ENCODE results near the gene RTKN. TPM values are rescaled to one million over a fixed set of nuclear protein-coding genes. Genes with fewer than 3 reads are reported as not detected.
A peak's percentile ranks its signal among the peaks of the same experiment; 100 is the strongest.

RTKN gene
- total and polyA plus RNA-seq, 2 of the 13 experiments (the other 11 are each of a cell fraction or from before 2014, with no cell fraction given): 159 to 166 TPM

GRCh38 chr2:74488643-74489481 lies 47.1 kb upstream of the RTKN start (continued):
- TF ChIP-seq TIGD3 (CRISPR knock-in tag; IDR thresholded peaks at IDR 0.05; ENCODE audit: borderline replicate concordance) (no peak), KDM1A (CRISPR knock-in tag; IDR thresholded peaks at IDR 0.05) (0 out of 2 replicates have a peak, but pooled peaks have one; percentile 50), TFDP1 (CRISPR knock-in tag; IDR thresholded peaks at IDR 0.05; ENCODE audit: borderline replicate concordance) (no peak; the same call in 1 of the 2 replicates), SKI (IDR thresholded peaks at IDR 0.05; ENCODE audit: partially characterized antibody) (peak; percentile 72), ZNF841 (CRISPR knock-in tag; IDR thresholded peaks at IDR 0.05; ENCODE audit: borderline replicate concordance) (peak; percentile 86), USF2 (IDR thresholded peaks at IDR 0.05; ENCODE audit: low read depth, low read length) (no peak), USF2 (CRISPR knock-in tag; IDR thresholded peaks at IDR 0.05; ENCODE audit: borderline replicate concordance) (no peak), PCBP1 (IDR thresholded peaks at IDR 0.05; ENCODE audit: borderline replicate concordance, low read depth, low read length) (no peak), RBM22 (optimal IDR thresholded peaks at IDR 0.05; ENCODE audit: low read length) (no peak), ZNF704 (CRISPR knock-in tag; IDR thresholded peaks at IDR 0.05; ENCODE audit: borderline replicate concordance) (0 out of 2 replicates have a peak, but pooled peaks have one; percentile 18), FOSL2 (CRISPR knock-in tag; IDR thresholded peaks at IDR 0.05) (peak; percentile 41; the same call in 1 of the 2 replicates), HOXA9 (CRISPR knock-in tag; IDR thresholded peaks at IDR 0.05; ENCODE audit: borderline replicate concordance) (peak; percentile 73), POLR2AphosphoS5 (IDR thresholded peaks at IDR 0.05; ENCODE audit: low read depth, low read length) (peak; percentile 51), PPARG (CRISPR knock-in tag; conservative IDR thresholded peaks at IDR 0.05) (peak; percentile 70; the same call in 1 of the 2 replicates), FOSL1 (CRISPR knock-in tag; IDR thresholded peaks at IDR 0.05; ENCODE audit: borderline replicate concordance) (no peak), FOXA3 (CRISPR knock-in tag; IDR thresholded peaks at IDR 0.05) (peak; percentile 80), ZNF44 (CRISPR knock-in tag; IDR thresholded peaks at IDR 0.05) (peak; percentile 69; the same call in 1 of the 2 replicates), ZBTB4 (CRISPR knock-in tag; IDR thresholded peaks at IDR 0.05; ENCODE audit: borderline replicate concordance) (no peak), HNRNPL (IDR thresholded peaks at IDR 0.05; ENCODE audit: low read depth, low read length) (no peak), RAD51 (IDR thresholded peaks at IDR 0.05; ENCODE audit: borderline replicate concordance) (no peak)
